Measurements from ENCODE around the gene PPP2R2B. TPM values are rescaled to one million over a fixed set of nuclear protein-coding genes. Genes with fewer than 3 reads are reported as not detected.
A peak's percentile ranks its signal among the peaks of the same experiment; 100 is the strongest.

The PPP2R2B gene
- total RNA-seq, 6 experiments from 2014 or later: 0.15 to 0.77 (median 0.27) TPM

DNA sequence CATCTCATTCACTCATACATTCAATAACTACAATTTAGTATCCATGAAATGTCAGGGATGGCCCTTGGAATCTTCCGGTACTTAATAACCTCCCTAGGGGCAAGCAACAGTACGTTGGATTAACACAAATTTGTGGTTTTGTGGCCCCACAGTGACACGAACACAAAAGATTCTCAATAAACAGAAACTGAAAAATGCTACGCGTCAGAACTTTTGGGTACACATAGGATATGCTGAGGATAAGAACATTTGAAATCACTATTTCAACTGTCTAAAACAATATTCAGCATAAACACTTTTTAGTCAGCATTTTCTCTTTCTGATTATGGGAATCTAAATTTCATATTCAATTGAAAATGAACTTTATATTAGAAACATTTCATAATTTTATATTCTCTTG lies 255.5 kb downstream of the PPP2R2B start:
- no peaks in the 10 kb centered on the region for H3K27me3 ChIP-seq
- TF ChIP-seq, protein P1, sequence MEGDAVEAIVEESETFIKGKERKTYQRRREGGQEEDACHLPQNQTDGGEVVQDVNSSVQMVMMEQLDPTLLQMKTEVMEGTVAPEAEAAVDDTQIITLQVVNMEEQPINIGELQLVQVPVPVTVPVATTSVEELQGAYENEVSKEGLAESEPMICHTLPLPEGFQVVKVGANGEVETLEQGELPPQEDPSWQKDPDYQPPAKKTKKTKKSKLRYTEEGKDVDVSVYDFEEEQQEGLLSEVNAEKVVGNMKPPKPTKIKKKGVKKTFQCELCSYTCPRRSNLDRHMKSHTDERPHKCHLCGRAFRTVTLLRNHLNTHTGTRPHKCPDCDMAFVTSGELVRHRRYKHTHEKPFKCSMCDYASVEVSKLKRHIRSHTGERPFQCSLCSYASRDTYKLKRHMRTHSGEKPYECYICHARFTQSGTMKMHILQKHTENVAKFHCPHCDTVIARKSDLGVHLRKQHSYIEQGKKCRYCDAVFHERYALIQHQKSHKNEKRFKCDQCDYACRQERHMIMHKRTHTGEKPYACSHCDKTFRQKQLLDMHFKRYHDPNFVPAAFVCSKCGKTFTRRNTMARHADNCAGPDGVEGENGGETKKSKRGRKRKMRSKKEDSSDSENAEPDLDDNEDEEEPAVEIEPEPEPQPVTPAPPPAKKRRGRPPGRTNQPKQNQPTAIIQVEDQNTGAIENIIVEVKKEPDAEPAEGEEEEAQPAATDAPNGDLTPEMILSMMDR (IDR thresholded peaks at IDR 0.05): no peak
- no peak for TF ChIP-seq POLR2A (IDR thresholded peaks at IDR 0.05)
- ATAC-seq: no peak
- no peak overlapping the region for H3K4me3 ChIP-seq
- no peak for DNase-seq
- H3K9me3 ChIP-seq: no peaks in the 10 kb centered on the region
- H3K36me3 ChIP-seq: no peaks in the 10 kb centered on the region
- WGBS (ENCODE audit: insufficient coverage, low coverage, low lambda C conversion rate, missing lambda C conversion rate): 56% methylated on average over 5 of the region's 5 CpGs
- intact Hi-C loops (cut with DNase I): no loop called here
- H3K27ac ChIP-seq: no peak overlapping the region
- H3K4me1 ChIP-seq: peaks cover 0 to 6% (median 0%) of the 10 kb centered on the region in 4 donors

DNA sequence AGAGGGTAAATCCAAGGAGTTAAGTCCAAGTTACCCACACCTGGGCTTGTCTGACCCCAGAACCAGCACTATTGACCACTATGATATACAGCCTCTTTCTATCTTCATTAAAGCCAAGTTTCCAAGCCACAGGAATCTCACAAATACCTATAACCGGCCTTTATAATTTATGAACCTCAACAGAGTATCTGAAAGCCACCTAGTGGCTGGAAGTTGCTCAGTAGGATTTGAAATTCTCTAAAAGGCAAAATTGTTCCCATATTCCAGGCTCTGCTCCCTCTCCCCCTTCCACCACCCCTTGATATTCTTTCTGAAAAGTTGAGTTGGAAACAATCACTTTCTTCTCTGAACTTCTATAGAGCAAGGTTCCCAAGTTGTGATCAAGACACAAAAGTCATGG lies 256.2 kb downstream of the PPP2R2B start:
- H3K27ac ChIP-seq: no peak overlapping the region
- intact Hi-C loops (cut with DNase I): no loop called here
- H3K4me3 ChIP-seq: no peak overlapping the region
- H3K9me3 ChIP-seq: no peaks in the 10 kb centered on the region
- H3K36me3 ChIP-seq: no peaks in the 10 kb centered on the region
- peaks cover 0 to 6% (median 0%) of the 10 kb centered on the region in 4 donors for H3K4me1 ChIP-seq
- ATAC-seq (no peak), DNase-seq (no peak)
- no peak for TF ChIP-seq POLR2A (IDR thresholded peaks at IDR 0.05)
- TF ChIP-seq, protein P1 (IDR thresholded peaks at IDR 0.05): peak; percentile 26 to 44 (median 34)
- 36% methylated on average over 1 of the region's 1 CpG for WGBS (ENCODE audit: insufficient coverage, low coverage, low lambda C conversion rate, missing lambda C conversion rate)
- no peaks in the 10 kb centered on the region for H3K27me3 ChIP-seq

DNA sequence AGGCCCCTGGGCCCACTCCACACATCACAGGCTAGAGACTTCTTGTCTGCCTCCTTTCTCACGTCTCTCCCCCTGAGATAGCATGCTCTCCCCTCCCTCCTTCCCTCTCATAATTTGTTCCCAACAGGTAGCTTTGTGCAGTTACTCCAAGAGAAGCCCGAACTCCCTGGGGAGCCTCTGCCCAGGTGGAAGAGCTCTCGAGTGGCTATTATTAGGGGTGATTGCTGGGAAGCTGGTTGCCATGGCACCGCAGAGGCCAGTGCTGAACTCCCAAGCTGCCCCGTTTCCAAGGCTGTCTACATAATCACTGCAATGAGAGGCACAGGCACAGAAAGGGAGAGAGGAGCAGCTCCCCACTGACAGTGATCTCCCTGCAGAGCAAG lies 257.9 kb downstream of the PPP2R2B start:
- peaks cover 0 to 6% (median 0%) of the 10 kb centered on the region in 4 donors for H3K4me1 ChIP-seq
- no peaks in the 10 kb centered on the region for H3K27me3 ChIP-seq
- H3K4me3 ChIP-seq: no peak overlapping the region
- H3K9me3 ChIP-seq: peaks cover 0 to 2% (median 0%) of the 10 kb centered on the region in 4 donors
- intact Hi-C loops (cut with DNase I): no loop called here
- TF ChIP-seq, protein P1 (IDR thresholded peaks at IDR 0.05): no peak
- TF ChIP-seq POLR2A (IDR thresholded peaks at IDR 0.05): no peak
- 43% methylated on average over 3 of the region's 5 CpGs for WGBS (ENCODE audit: insufficient coverage, low coverage, low lambda C conversion rate, missing lambda C conversion rate)
- no peak for DNase-seq
- ATAC-seq: no peak
- no peak overlapping the region for H3K27ac ChIP-seq
- no peaks in the 10 kb centered on the region for H3K36me3 ChIP-seq

DNA sequence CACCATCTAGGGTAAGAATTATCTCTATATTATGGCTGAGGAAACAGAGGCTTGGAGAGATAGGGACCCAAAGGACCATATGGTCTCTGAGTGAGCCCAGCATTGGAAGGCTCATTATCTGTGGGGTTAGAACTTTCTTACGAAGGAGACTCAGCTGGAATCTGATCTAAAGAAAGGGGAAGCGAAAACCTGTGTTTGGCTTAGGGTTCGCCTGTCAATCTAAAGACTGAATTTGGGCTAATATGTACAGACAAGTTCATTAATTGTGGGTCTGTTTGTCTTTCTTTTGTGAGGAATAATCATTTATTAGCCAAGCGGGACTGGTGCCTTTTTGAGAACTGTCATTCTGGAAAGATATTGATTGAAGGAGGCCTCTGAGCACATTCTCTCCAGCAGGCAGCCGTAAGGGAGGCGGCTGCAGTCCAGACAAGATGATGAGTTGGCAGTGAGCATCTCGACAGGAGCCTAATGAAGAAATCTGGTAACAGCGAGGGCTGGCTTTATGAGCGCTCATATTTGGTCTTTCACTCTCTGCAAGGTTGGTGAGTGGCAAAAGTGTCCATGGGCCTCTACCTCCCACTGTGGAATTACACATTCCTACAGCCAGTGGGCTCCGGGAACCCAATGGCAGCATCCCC lies 258.4 kb downstream of the PPP2R2B start:
- peaks cover 0 to 6% (median 0%) of the 10 kb centered on the region in 4 donors for H3K4me1 ChIP-seq
- H3K36me3 ChIP-seq: no peaks in the 10 kb centered on the region
- TF ChIP-seq, protein P1 (IDR thresholded peaks at IDR 0.05): no peak
- no peak for TF ChIP-seq POLR2A (IDR thresholded peaks at IDR 0.05)
- 82% methylated on average over 8 of the region's 10 CpGs for WGBS (ENCODE audit: insufficient coverage, low coverage, low lambda C conversion rate, missing lambda C conversion rate)
- intact Hi-C loops (cut with DNase I): no loop called here
- no peak overlapping the region for H3K4me3 ChIP-seq
- H3K27ac ChIP-seq: no peak overlapping the region
- no peak for ATAC-seq
- no peak for DNase-seq
- peaks cover 0 to 2% (median 0%) of the 10 kb centered on the region in 4 donors for H3K9me3 ChIP-seq
- H3K27me3 ChIP-seq: no peaks in the 10 kb centered on the region
